ENCODE measurements around the gene TRABD2B.
A peak's percentile ranks its signal among the peaks of the same experiment; 100 is the strongest.

TRABD2B gene

DNA sequence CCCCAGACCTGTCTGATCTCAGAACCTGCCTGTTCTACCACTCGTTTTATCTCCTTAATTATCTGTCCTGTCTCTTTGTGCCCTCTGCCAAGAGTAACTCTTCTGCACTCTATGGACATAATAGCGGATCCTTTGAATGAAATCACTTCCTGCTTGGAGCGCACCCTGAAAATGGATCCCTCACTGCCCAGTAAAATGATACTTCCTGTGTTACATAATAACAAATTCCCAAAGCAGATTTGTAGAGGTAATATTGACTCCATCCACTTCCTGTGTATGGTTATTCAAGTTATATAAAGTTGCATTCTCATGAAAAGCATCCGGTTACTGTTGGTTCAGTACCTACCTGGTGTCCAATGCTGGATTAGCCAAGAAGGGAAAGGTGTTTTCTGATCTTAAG is 246.0 kb downstream of the TRABD2B start:
- no peak for DNase-seq

DNA sequence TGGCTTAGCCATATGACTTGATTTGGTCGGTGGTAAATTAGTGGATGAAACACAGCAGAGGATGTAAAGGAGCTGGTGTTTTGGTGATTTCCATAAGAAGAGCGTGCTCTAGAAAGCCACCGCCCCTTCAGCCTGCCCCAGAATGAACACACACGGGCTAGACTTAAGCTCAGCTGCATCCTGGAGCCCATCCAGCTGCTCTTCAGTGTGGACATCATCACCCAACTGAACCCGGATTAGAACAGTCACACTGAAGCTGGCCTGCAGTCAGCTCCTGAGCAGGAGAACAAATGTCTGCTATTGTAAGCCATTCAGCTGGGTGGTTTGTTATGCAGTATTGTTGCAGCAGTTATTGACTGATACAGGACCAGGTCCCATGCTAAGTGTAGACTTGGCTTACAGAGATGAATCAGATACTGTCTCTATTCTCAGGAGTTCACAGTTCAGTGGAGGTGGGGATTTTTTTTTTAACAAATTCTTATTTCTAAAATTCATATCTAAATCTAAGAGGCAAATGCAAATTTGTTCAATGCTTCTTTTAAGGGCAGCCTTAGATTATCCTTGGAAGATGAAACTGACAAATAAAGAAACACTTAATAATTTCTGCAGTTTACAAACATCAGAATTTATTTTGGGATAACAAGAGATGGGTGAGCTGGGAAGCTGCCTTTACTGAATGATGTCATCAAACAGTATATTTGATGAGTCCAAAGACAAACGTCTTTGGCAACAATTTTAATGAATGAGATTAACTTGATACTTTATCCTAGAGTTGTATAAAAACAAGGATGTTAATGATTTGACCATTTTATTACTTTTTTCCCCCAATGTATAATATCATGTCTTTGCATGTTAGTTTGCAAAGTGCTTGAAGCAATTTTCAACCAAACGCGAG is 251.2 kb downstream of the TRABD2B start:
- DNase-seq = no peak

DNA sequence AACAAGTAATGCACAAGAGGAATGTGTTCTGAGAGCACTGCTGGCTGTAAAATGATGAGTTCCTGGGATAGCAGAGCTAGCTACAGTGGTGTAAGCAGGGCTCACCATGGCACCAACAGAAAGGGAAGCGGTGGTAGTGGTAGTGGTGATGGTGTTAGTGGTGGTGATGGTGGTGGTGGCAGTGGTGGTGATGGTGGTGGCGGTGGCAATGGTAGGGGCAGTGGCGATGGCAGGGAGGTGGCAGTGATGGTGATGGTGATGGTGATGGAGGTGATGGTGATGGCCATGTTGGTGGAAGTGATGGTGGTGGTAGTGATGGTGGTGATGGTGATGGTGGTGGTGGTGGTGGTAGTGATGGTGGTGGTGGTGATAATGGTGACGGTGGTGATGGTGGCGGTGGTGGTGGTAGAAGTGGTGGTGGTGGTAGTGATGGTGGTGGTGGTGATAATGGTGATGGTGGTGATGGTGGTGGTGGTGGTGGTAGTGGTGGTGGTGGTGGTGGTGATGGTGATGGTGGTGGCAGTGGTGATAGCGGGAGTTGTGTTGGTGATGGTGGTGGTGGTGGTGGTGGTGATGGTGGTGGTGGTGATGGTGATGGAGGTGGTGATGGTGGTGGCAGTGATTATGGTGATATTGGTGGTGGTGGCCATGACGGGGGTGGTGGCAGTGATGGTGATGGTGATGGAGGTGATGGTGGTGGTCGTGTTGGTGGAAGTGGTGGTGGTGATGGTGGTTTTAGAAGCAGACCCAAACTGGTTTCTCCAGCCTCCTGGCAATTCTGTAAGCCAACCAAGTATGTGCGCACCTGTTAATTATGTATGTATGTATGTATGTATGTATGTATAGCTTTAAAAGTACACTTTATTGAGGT is 254.1 kb downstream of the TRABD2B start:
- no peak for DNase-seq

DNA sequence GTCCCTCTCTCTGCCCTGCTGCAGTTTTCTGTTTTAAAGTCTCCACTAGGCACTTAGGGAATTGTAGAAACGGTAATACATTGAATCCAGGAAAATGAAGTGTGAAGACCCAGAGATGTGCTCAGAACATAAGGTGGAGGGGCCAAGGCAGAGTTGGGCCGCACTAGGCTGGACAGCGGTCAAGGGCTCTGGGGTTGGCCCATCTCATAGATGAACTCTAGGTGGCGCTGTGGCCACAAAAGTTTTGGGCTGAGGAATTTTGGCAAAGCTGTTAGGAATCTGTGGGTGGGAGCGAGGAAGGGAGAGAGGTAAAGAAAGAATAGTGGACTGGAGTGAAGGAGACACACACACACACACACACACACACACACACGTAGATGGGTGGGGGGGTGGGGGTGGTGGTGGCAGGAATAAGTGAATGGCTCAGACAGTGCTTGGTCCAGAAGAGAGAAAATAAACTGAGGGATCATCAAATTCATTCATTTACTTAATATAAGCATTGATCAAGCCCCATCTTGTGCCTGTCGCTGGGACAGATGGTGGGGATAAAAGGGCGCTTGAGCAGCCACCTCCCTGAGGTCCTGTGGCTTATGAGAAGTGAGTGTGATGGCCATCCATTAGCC is 258.5 kb downstream of the TRABD2B start:
- peak; percentile 31 for DNase-seq

DNA sequence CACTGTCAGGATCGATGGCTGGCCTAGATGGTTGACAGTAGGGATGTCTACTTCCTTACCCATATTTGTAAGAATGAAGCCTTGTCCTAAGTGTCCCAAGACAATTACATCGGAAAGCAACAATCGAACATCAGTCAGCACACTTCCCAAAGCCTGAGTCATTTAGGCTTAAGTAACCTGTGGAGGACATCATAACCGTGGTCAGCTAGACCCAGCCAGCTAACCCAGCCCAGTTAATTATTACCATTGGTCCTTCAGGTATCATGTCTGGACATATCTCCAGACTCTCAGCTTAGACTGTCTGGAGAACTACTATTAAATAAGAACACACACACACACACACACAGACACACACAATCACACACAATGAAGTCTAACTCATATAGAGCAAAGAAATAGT is 264.7 kb downstream of the TRABD2B start:
- no peak for DNase-seq

DNA sequence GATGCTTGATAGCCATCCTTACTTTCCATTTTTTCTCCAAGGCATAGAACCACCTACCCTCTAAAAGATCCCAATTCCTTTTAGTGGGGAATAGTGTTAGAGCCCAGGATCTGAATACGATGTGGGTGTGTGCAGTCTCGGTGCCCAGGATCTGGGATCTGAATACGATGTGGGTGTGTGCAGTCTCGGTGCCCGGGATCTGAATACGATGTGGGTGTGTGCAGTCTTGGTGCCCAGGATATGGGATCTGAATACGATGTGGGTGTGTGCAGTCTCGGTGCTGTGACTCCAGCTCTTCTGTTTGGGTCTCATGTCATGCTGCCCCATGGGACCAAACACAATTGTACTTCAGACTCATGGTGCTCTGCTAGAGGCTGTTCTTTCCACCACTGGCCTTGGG is 265.5 kb downstream of the TRABD2B start:
- DNase-seq = no peak

DNA sequence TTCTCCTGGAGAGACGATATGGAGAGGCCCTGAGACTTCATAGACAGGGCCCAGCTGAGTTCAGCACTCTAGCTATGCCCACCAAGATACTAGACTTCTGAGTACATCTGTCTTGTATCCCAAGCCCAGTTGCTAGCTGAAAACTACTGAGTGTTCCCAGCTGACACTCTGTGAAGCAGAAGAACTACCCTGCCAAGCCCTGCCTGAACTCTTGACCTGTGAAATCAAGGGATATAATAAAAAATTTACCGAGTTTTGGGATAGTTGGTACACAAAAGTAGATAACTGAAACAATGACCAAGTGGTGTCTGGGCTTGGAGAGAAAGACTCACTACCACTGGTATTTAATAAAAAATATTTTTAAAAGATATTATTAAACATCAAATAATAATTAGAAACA is 267.5 kb downstream of the TRABD2B start:
- no peak for DNase-seq

DNA sequence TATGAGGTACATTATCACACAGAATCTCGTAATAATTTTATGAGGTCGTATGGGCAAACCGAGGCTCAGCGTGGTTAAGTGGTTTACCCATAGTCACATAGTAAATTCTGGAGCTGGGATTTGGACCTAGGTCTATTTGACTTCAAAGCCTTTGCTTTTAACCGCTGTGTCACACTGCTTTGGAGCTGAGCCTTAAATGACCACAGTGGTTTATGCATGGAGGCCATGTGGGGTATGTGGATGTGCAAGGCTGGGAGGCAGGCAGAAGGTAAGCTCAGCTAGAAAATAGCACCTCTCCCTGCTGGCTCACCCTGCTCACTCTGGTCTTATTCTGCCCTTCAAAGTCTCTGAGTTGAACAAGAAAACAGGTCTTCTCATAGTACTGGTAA is 269.5 kb downstream of the TRABD2B start:
- DNase-seq = no peak

DNA sequence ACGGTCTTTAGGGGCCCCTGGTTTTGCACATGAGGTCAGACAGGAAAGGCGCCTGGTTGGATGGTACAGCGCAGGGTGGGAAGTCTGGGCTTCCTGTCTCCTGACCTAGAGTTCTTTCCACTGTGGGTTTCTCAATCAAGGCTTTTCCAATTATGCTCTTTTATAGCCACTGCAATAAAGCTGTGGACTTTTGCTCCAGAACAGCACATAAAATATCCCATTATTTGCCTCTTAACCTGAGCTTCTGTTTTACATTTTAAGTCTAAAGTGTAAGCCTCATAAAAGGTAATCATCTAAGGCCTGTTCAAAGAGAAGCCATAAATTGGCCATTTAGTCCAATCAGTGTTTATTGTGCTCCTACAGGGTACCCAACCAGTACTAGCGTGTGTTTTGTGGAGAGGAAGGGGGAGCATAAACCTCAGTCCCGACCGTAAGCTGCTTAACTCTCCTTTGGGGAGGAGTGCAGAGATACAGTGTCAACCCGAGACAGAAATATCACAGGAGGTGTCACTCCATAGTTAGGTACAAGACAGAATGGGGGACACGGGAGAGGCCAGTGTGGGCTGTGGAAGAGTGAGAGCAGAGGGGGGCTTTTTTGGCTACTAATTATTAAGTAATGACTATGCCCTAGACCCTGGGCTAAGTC is 270.0 kb downstream of the TRABD2B start:
- no peak for DNase-seq

DNA sequence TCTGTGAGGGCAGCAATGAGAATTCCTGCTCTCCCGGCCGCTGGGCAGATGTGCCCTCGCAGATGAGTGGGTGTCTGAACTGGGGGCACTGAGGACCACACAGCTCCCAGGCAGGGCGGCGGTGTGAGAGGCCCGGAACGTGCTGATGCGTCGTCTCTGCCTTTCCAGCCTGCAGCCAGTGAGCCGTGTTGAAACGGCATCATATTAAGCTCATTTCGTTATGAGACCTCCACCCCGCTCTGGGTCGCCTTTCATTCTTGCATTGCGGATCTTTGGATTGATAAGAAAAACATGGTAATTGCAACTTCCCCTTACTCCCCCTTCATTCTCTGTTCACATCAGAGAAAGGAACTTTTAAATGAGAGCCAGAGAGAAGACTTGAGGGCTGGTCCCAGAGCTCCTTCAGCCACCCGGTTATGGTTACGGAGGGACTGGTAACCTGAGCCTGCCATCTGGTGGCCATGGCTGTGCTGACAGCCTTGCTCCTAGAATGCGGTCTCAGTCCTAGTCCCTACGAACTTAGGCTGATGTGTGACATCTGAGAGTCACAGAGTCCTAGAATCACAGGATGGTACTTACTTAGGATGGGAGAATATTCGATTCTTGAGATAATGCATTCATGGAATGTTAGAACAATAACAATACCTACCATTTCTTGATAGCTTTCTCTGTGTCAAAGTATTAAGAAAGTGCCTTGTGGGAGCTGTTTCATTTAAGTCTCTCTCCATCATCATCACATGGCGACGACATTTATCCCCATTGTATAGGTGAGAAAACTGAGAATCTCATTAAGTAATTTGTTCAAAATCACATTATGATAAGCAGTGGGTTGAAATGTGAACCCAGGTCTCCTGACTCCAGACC is 271.0 kb downstream of the TRABD2B start:
- peak; percentile 81 for DNase-seq

DNA sequence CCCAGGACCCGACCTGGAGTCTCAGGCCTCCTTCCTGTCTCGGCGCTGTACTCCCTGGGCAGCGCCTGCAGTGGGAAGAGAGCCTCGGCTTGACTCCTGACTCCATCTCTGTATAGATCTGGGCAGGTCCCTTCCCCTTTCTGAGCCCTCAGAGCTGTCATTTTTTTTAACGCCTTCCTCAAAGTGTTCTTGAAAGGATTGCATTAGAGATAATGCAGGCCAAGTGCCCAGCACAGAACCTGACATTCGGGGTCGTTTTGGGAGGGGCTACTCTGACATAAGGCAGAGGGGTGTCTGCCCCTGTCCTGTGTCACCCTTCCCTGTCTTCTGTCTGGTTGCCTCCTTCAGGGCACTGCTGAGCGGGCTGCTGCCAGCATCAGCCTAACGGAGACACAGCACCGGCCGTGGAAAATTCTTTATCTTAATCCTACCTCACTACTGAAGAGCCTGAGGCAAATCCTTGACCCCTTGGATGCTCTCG is 271.6 kb downstream of the TRABD2B start:
- no peak for DNase-seq

DNA sequence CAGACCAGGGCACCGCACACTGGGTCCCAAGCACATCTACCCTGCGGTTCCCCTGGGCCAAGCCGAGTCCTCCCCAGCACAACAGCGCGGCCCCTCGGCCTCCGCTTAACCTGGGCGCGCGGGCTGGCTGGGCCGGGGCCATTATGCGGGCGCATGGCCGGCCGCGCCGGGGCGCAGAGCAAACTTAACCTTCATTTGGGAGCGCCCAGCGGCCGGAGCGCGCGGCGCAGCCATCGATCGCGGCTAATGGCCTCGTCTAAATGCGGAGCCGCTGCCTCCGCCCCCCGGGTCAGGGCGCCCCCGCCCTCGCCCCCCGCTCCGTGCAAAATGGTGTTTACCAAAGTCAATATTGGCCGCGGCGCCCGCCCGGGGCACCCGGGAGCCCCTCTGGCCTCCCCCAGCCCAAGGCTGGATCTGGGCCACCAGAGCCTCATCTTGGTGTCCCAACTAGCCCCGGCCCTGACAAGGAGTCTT is 272.1 kb downstream of the TRABD2B start:
- peak; percentile 46 for DNase-seq

DNA sequence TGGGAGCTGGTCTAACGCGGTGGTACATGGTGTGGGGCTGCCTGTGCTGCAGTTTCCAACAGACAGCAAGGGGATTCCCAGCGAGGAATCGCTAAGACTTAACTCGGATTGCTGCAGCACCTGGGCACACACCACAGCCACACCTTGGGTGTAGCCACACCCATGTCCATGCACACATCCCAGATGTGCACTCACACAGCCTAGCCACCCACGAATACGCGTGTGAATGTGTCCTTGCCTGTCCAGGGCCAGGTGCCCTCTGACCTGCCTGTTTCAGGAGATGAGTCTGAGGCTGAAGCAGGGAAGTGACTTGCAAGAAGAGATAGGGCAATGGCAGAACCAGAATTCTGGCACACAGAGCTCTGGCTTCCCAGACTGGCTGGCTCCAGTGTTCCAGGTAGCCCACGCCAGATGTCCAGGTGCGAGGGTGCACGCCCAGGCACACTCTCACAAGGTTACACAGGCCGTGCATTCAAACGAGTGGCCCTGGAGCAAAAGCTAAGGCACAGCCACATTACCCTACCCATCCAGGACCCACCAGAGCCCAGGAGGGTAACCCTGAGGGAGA is 272.7 kb downstream of the TRABD2B start:
- no peak for DNase-seq

DNA sequence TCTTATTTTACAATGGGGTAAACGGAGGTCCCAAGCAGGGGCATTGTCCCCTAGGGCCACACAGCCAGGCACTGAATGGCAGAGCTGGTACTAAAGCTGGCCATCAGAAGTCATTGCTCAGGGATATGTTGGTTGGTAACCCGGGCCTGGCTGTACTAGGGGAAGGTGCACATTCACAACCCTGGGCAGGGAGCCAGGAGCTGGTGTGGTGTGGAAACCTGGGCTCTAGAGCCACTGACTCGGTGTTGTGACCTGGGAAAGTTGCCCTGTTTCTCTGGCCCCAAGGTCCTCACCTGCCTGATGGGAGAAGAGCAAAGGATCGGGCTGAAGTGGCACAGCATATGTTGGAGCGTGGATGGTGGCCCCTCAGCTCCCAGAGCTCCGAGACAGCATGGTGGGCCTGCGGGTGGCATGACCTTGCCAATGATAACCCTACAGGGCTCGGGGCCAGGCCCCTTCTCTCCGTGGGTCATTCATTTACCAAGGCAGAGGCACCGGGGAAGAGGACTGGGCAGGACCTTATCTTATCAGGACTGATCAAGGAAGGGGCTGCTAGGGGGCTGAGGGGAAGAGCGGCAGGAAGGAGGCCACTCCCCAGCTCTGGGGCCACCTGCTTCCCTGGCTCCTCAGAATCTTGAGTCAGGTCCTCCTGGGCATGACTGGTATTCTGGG is 274.1 kb downstream of the TRABD2B start:
- peak; percentile 61 for DNase-seq

DNA sequence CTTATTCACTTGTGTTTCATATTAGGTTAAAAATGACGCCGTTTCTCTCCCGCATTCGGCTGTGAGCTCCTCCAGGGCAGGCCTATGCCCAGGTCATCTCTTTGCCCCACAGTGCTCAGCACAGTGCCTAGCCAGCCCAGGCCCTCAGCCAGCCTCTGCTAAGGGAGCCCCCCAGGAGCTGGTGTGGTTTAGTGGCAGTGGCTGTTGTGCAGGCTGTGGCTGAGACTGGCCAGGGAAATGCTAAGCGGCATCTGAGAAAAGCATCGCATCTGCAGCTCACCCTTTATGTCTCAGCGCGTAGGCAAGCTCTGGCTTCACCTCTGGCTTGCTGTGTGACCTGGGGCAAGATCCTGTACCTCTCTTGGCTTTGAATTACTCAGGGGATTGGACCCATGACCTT is 275.1 kb downstream of the TRABD2B start:
- no peak for DNase-seq

DNA sequence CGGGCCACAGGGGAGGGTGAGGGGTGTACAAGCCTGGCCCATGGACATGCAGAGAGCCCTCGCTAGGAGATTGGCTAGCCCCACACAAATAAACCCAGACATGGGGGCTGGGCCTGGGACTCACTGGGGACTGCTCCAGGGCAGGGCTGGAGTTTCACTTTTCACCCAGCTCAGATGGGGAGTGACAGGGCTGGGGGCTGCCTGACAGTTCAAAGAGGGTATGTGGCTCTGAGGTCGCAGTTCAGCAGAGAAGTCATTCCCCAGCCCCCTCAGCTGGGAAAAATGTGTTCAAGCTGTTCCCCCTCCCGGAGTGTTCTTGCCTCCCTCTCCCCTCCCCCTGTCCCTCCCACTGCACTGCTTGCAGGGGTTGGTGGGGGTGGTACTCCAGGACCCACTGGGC is 277.1 kb downstream of the TRABD2B start:
- DNase-seq = no peak

DNA sequence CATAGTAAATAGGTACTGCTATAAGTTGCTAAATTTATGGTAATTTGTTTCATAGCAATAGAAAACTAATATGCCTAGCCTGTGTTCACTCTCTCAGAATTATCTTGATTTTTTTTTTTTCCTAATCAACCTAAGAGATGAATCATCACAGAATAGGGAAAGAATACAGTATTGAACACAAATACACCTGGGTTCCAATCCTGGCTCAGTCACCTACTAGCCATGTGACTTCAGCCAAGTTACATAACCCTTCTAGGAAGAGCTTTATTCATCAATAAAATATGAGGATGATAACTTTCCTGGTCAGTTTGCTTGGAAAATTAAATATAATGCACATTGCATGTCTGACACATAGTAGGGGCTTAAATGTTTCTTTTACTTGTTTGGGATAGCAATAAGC is 279.8 kb downstream of the TRABD2B start:
- no peak for DNase-seq

DNA sequence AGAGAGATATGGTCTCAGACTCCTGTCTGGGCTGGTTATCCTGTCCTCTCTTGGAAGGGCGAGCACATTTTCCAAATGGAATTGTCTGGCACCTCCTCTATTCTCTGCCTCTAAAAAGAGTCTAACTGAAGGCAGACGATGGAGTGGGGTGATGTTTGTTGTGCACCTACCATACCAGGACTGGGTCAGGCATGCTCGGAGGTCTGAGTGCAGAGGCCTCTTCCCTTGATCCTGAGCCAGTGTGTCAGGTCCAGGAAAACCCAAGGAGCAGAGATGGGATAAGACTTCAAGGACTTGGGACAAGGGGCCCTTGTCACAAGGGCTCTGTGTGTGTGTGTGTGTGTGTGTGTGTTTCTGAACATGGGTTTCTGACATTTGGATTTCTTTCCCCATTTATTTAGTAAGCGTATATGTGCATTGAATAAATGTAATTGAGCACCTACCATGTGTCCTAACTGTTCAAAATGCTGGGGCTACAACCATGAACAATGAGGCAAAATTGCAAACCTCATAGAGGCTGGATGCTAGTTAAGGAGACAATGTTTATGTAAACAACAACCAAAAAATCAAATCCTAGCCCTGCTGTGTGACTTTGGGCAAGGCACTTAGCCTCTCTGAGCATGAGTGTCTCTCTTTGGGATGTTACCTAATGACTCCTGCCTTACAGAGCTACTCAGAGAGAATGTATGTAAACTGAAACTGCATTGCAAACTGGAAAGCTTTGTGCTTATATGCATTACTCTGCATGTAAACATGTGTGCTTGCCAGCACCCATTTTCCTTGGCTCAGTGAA is 283.0 kb downstream of the TRABD2B start:
- no peak for DNase-seq

DNA sequence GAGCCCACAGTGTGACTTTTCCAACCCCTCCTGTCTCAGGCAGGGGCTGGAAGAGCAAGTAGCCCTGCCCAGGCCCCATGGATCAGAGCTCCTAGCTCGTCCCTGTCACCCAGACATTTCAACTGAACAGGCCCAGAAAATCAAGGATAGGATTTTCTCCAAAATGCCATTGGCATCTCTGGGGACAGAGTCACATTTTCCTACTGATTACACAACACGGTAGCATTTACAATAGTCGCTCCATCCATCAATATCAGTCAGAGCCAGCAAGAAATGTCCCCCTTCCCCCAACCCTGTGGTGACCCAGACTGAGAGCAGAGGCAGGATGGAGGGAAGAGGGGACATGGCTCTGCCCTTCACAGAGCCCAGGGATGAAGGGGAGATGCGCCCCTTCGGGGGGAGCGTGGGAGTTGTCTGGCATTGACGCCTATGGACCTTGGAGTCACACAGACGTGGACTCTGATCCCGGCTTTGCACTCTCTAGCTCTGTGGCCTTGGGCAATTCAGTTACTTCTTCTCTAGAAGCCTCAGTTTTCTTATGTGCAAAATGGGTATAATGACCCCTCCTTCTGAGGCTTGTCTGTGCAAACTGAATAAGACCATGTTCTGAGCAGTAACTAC is 283.7 kb downstream of the TRABD2B start:
- no peak for DNase-seq

Data from RPMI8226 (cell line).